HepG2 (cell line): ENCODE data around the gene GADD45B. TPM values are rescaled to one million over a fixed set of nuclear protein-coding genes. Genes with fewer than 3 reads are reported as not detected.
A peak's percentile ranks its signal among the peaks of the same experiment; 100 is the strongest.

Source experiments
- AGO1 ChIP-seq: fragments of 200-400 bp; formaldehyde crosslinking; IDR thresholded peaks from 2 replicates; pipeline ENCODE4 v1.6.1; 2017; ENCODE audit warnings: mild to moderate bottlenecking, low read depth, low read length, moderate library complexity; ENCODE audit not compliant: poor library complexity, severe bottlenecking
- FOXM1 ChIP-seq: sonication (generic); formaldehyde crosslinking; IDR thresholded peaks from 2 replicates; pipeline ENCODE4 v1.5.0; 2020; ENCODE audit warnings: missing genetic modification reagents
- GABPA ChIP-seq, 2 experiments: IDR thresholded peaks; 2 replicates each; pipeline ENCODE4 v1.6.1; 2011 to 2016; ENCODE audit warnings: low read depth in 2 of 2, low read length in 1 of 2, missing biosample characterization in 1 of 2, missing genetic modification characterization in 1 of 2
- HCFC1 ChIP-seq: fragments of 150-350 bp; IDR thresholded peaks from 2 replicates; pipeline ENCODE4 v1.6.1; 2014; ENCODE audit warnings: low read depth, low read length
- HINFP ChIP-seq: sonication (generic); formaldehyde crosslinking; IDR thresholded peaks from 2 replicates; pipeline ENCODE4 v1.4.0; 2020; ENCODE audit warnings: low read depth, mild to moderate bottlenecking, missing genetic modification reagents
- JARID2 ChIP-seq: sonication (generic); formaldehyde crosslinking; IDR thresholded peaks from 2 replicates; pipeline ENCODE4 v1.8.1; 2023; ENCODE audit warnings: missing genetic modification reagents, inconsistent platforms; ENCODE audit not compliant: insufficient replicate concordance
- LBX2 ChIP-seq: sonication (generic); formaldehyde crosslinking; IDR thresholded peaks from 2 replicates; pipeline ENCODE4 v1.5.0; 2020; ENCODE audit warnings: missing genetic modification reagents, mild to moderate bottlenecking, borderline replicate concordance
- MATR3 ChIP-seq: sonication (generic); formaldehyde crosslinking; IDR thresholded peaks from 2 replicates; pipeline ENCODE4 v1.4.0; 2020; ENCODE audit warnings: missing genetic modification reagents
- MYNN ChIP-seq: sonication (generic); formaldehyde crosslinking; IDR thresholded peaks from 2 replicates; pipeline ENCODE4 v1.4.0; 2020; ENCODE audit warnings: mild to moderate bottlenecking, low read depth, missing genetic modification reagents
- NR0B2 ChIP-seq: sonication (generic); formaldehyde crosslinking; IDR thresholded peaks from 2 replicates; pipeline ENCODE4 v1.4.0; 2020; ENCODE audit warnings: mild to moderate bottlenecking, missing genetic modification reagents
- RBM22 ChIP-seq: fragments of 200-400 bp; formaldehyde crosslinking; optimal IDR thresholded peaks from 2 replicates; pipeline ENCODE3; 2017; ENCODE audit warnings: mild to moderate bottlenecking, low read length, moderate library complexity
- SIX1 ChIP-seq: sonication (generic); formaldehyde crosslinking; IDR thresholded peaks from 2 replicates; pipeline ENCODE4 v1.4.0; 2020; ENCODE audit warnings: missing genetic modification reagents, borderline replicate concordance
- SRSF1 ChIP-seq: fragments of 200-400 bp; formaldehyde crosslinking; optimal IDR thresholded peaks from 2 replicates; pipeline ENCODE3; 2017; ENCODE audit warnings: mild to moderate bottlenecking, low read depth, low read length, moderate library complexity
- TEAD2 ChIP-seq: sonication (generic); formaldehyde crosslinking; IDR thresholded peaks from 2 replicates; pipeline ENCODE4 v1.9.0; 2021; ENCODE audit warnings: missing genetic modification reagents
- ZNF331 ChIP-seq: sonication (generic); formaldehyde crosslinking; IDR thresholded peaks from 2 replicates; pipeline ENCODE4 v1.4.0; 2020; ENCODE audit warnings: missing genetic modification reagents
- ZNF430 ChIP-seq: sonication (generic); formaldehyde crosslinking; IDR thresholded peaks from 2 replicates; pipeline ENCODE4 v1.9.0; 2021; ENCODE audit warnings: mild to moderate bottlenecking, missing genetic modification reagents
- ZNF451 ChIP-seq: sonication (generic); formaldehyde crosslinking; IDR thresholded peaks from 2 replicates; pipeline ENCODE4 v1.5.0; 2020; ENCODE audit warnings: mild to moderate bottlenecking, missing genetic modification reagents
- ZNF543 ChIP-seq: sonication (generic); formaldehyde crosslinking; IDR thresholded peaks from 2 replicates; pipeline ENCODE4 v1.4.0; 2020; ENCODE audit warnings: mild to moderate bottlenecking, missing genetic modification reagents
- ZNF547 ChIP-seq: sonication (generic); formaldehyde crosslinking; IDR thresholded peaks from 2 replicates; pipeline ENCODE4 v1.5.1; 2020; ENCODE audit warnings: mild to moderate bottlenecking, missing genetic modification reagents
- ZNF574 ChIP-seq: sonication (generic); formaldehyde crosslinking; IDR thresholded peaks from 2 replicates; pipeline ENCODE4 v1.4.0; 2020; ENCODE audit warnings: missing genetic modification reagents
- ZNF605 ChIP-seq: sonication (generic); formaldehyde crosslinking; IDR thresholded peaks from 2 replicates; pipeline ENCODE4 v1.8.0; 2022; ENCODE audit warnings: mild to moderate bottlenecking, missing genetic modification reagents
- ZNF678 ChIP-seq: sonication (generic); formaldehyde crosslinking; IDR thresholded peaks from 2 replicates; pipeline ENCODE4 v1.4.0; 2020; ENCODE audit warnings: mild to moderate bottlenecking, missing genetic modification reagents
- ZNF75D ChIP-seq: sonication (generic); formaldehyde crosslinking; IDR thresholded peaks from 2 replicates; pipeline ENCODE4 v1.8.1; 2023; ENCODE audit warnings: missing genetic modification reagents, mild to moderate bottlenecking, borderline replicate concordance
- ZNF773 ChIP-seq: sonication (generic); formaldehyde crosslinking; IDR thresholded peaks from 2 replicates; pipeline ENCODE4 v1.4.0; 2020; ENCODE audit warnings: missing genetic modification reagents, borderline replicate concordance
- ZSCAN9 ChIP-seq: IDR thresholded peaks from 2 replicates; pipeline ENCODE4 v1.6.1; 2016; ENCODE audit warnings: borderline replicate concordance
- polyA plus RNA-seq, 8 experiments: library from polyadenylated mRNA; depleted of rRNA in 3 of 8; stranded (reverse) in 7 of 8; unstranded in 1 of 8; fragments of >200 nt; fragmentation: Illumina TruSeq in 4 of 8; extraction: Trizol in 4 of 8; gene quantifications; 2 replicates each; pipeline versions ENCODE4 v1.2.1 to v1.2.3, GENCODE V29; 2011 to 2016; ENCODE audit warnings: low read depth in 4 of 8, missing spikeins in 1 of 8, mixed read lengths in 1 of 8; ENCODE audit not compliant: insufficient read depth in 1 of 8
- total RNA-seq, 5 experiments: library from RNA; depleted of rRNA; stranded (reverse); fragments of >200 nt; fragmentation: Illumina TruSeq; extraction: Trizol; gene quantifications; 2 replicates each; pipeline ENCODE4 v1.2.3, GENCODE V29; 2016; ENCODE audit warnings: low read depth in 1 of 5

Gene GADD45B
- total and polyA plus RNA-seq, 2 of the 13 experiments (the other 11 are each of a cell fraction or from before 2014, with no cell fraction given) = 4.6 to 34.1 TPM

- no peak for TF ChIP-seq RBM22
- TF ChIP-seq NR0B2 = no peak
- TF ChIP-seq SRSF1 = peak; percentile 67
- TF ChIP-seq ZNF331 = no peak; the same call in 1 of the 2 replicates
- TF ChIP-seq ZNF430 (CRISPR knock-in tag) = no peak; the same call in 1 of the 2 replicates
- no peak for TF ChIP-seq ZSCAN9 (CRISPR knock-in tag)
- no peak for TF ChIP-seq MYNN (CRISPR knock-in tag)
- TF ChIP-seq JARID2 = no peak
- TF ChIP-seq ZNF547 (CRISPR knock-in tag) = peak; percentile 24; the same call in 1 of the 2 replicates
- no peak for TF ChIP-seq HCFC1
- peak; percentile 46; the same call in 1 of the 2 replicates for TF ChIP-seq ZNF605 (CRISPR knock-in tag)
- TF ChIP-seq HINFP = no peak; the same call in 1 of the 2 replicates
- TF ChIP-seq ZNF678 = no peak
- TF ChIP-seq AGO1 = no peak
- TF ChIP-seq ZNF543 (CRISPR knock-in tag) = no peak
- TF ChIP-seq TEAD2 (CRISPR knock-in tag) = no peak
- no peak for TF ChIP-seq GABPA (IDR thresholded peaks at IDR 0.05; ENCODE audit: low read depth, low read length)
- peak; percentile 36; the same call in 1 of the 2 replicates for TF ChIP-seq GABPA (CRISPR knock-in tag; IDR thresholded peaks at IDR 0.05; ENCODE audit: low read depth)
- TF ChIP-seq SIX1 (CRISPR knock-in tag) = no peak
- TF ChIP-seq LBX2 (CRISPR knock-in tag) = no peak
- no peak for TF ChIP-seq ZNF773 (CRISPR knock-in tag)
- TF ChIP-seq FOXM1 (CRISPR knock-in tag) = no peak
- TF ChIP-seq ZNF75D (CRISPR knock-in tag) = no peak
- no peak for TF ChIP-seq MATR3 (CRISPR knock-in tag)
- TF ChIP-seq ZNF574 (CRISPR knock-in tag) = 0 out of 2 replicates have a peak, but pooled peaks have one; percentile 44
- no peak for TF ChIP-seq ZNF451 (CRISPR knock-in tag)
These were observed 1.5 kb upstream of the GADD45B start (continued) for GRCh38 chr19:2474232-2475017.
